ENCODE data around the gene EVL. TPM values are rescaled to one million over a fixed set of nuclear protein-coding genes. Genes with fewer than 3 reads are reported as not detected.

The EVL gene
- total RNA-seq, 4 donors from 2014 or later, result 42.6 to 94.6 (median 59.8) TPM

DNA sequence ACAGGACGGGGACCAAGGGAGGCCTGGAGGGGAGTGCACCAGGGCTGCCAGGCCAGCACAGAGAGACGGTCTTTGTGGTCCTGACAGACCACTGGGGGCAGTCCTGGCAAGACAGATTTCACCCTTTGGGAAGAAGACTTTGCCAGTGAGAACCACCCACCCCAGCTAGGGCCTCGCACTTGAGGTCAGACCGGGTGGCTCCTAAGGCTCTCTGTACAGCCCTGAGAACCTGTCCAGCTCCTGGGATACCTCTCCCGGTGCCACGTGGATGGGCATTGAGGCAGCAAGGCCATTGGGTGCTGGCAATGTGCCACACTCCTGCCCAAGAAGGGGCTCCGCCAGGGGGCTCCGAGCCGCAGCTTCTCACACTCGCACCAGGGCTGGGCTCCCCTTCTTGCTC lies 51.8 kb downstream of the EVL start:
- Histone ChIP-seq H3K4me1 (no peaks in the 10 kb centered on the region), H3K27me3 (no peaks in the 10 kb centered on the region), H3K36me3 (peaks cover 0 to 4% (median 0%) of the 10 kb centered on the region in 3 donors), H3K27ac (no peak overlapping the region), H3K4me3 (no peak overlapping the region), H3K9me3 (no peaks in the 10 kb centered on the region)
- DNase-seq (ENCODE audit: low spot score in 2 of 2), result no peak
- TF ChIP-seq EP300 (IDR thresholded peaks at IDR 0.05) (no peak), POLR2A (IDR thresholded peaks at IDR 0.05) (no peak)
- TF ChIP-seq, protein P1, sequence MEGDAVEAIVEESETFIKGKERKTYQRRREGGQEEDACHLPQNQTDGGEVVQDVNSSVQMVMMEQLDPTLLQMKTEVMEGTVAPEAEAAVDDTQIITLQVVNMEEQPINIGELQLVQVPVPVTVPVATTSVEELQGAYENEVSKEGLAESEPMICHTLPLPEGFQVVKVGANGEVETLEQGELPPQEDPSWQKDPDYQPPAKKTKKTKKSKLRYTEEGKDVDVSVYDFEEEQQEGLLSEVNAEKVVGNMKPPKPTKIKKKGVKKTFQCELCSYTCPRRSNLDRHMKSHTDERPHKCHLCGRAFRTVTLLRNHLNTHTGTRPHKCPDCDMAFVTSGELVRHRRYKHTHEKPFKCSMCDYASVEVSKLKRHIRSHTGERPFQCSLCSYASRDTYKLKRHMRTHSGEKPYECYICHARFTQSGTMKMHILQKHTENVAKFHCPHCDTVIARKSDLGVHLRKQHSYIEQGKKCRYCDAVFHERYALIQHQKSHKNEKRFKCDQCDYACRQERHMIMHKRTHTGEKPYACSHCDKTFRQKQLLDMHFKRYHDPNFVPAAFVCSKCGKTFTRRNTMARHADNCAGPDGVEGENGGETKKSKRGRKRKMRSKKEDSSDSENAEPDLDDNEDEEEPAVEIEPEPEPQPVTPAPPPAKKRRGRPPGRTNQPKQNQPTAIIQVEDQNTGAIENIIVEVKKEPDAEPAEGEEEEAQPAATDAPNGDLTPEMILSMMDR (IDR thresholded peaks at IDR 0.05), result no peak
- 84 to 87% methylated on average over 10 of the region's 10 CpGs for WGBS, 2 donors

DNA sequence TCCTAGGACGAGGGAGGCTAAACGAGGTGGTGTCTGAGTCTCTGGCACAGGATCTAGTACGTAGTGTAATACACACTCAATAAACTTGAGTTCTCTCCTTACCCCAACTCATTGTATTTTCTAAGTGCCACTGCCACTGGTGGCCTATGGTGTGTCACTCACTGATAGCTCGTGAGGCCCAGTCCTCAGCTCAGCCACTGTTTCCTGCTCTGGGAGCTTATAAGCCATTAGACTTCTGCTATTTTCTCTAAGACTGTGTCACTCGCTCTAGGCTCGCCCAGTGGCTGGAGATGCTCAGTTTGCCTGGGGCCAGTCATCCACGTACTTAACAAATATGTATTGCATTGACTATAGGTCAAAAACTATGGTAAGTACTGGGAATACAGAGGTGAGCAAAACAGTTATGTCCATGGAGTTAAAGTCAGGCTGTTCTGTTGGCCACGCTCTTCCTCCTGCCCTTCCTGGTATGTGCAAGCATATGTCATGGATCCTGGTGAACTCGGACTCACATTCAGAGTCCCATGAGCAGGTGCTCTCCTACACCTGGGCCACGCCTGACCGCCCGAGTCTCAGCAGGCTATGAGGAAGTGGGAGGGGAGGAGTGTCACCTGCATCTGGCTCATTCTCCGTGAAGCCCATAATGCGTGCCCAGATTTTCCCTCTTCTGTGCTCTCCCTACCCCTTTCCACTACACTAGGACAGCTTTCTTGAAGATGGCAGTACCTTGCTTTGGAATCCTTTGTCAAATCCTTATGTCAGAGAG lies 52.6 kb downstream of the EVL start:
- Histone ChIP-seq H3K36me3 (peaks cover 0 to 5% (median 0%) of the 10 kb centered on the region in 3 donors), H3K4me3 (no peak overlapping the region), H3K9me3 (no peaks in the 10 kb centered on the region), H3K27ac (no peak overlapping the region), H3K27me3 (no peaks in the 10 kb centered on the region), H3K4me1 (no peaks in the 10 kb centered on the region)
- TF ChIP-seq POLR2A (IDR thresholded peaks at IDR 0.05), result no peak
- no peak for TF ChIP-seq EP300 (IDR thresholded peaks at IDR 0.05)
- TF ChIP-seq, protein P1 (IDR thresholded peaks at IDR 0.05), result no peak
- no peak for DNase-seq (ENCODE audit: low spot score in 2 of 2)
- 91 to 93% methylated on average over 14 of the region's 14 CpGs for WGBS, 2 donors

DNA sequence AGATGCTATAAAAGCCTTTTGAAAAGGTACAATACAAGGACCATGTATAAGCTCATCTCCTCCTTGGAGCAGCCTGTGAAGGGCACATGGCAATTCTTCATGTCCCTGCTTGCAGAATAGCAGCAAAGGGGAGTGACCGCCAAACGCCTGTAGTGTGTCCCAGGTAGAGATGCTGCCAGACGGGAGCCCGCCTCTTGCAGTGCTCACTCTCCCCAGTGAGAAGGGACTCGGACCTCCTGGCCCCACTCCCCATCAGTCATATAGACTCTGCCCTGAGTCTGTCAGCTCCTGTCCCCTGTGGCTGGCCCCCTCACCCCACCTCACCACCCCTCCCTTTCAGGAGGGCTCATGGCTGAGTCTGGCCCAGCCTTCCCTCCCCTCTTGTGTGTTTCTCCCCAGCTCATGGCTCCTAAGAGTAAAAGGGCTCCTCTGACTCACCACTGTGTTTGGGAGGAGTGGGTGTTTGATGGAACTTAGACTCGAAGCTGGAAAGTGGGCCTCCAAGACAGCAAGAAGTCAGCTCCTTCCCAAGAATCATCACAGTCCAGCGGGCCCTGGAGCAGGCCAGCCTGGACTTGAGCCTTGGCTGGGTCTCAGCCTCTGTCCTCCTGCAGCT lies 53.3 kb downstream of the EVL start:
- WGBS, 2 donors, result 70 to 78% methylated on average over 7 of the region's 7 CpGs
- TF ChIP-seq, protein P1 (IDR thresholded peaks at IDR 0.05), result no peak
- no peak for TF ChIP-seq POLR2A (IDR thresholded peaks at IDR 0.05)
- TF ChIP-seq EP300 (IDR thresholded peaks at IDR 0.05), result no peak
- Histone ChIP-seq H3K4me1 (no peaks in the 10 kb centered on the region), H3K4me3 (no peak overlapping the region), H3K27me3 (no peaks in the 10 kb centered on the region), H3K36me3 (peaks cover 0 to 9% (median 0%) of the 10 kb centered on the region in 3 donors), H3K27ac (no peak overlapping the region), H3K9me3 (no peaks in the 10 kb centered on the region)
- no peak for DNase-seq (ENCODE audit: low spot score in 2 of 2)

DNA sequence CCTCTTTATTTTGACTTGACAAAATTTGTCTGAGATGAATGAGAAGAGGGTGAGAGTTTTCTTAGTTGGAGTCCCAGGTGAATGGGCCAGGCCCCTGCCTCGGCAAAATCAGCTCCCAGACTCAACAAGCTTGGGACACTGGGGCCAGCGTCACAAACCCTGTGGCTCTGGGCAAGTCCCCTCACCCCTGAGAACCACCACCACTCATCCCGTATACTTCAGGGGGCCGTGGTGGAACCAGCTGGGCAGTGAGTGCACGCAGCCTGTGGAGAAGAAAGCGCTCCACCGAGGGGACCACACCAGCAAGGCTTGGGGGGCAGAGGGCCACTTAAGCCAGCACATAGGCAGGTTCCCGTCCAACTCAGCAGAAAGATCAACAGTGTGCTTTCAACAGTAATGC lies 54.0 kb downstream of the EVL start:
- Histone ChIP-seq H3K4me1 (no peaks in the 10 kb centered on the region), H3K36me3 (peaks cover 0 to 16% (median 0%) of the 10 kb centered on the region in 3 donors), H3K9me3 (no peaks in the 10 kb centered on the region), H3K27me3 (no peaks in the 10 kb centered on the region), H3K27ac (no peak overlapping the region), H3K4me3 (no peak overlapping the region)
- no peak for DNase-seq (ENCODE audit: low spot score in 2 of 2)
- WGBS, 2 donors, result 92% methylated on average over 8 of the region's 8 CpGs
- no peak for TF ChIP-seq EP300 (IDR thresholded peaks at IDR 0.05)
- TF ChIP-seq, protein P1 (IDR thresholded peaks at IDR 0.05), result no peak
- no peak for TF ChIP-seq POLR2A (IDR thresholded peaks at IDR 0.05)
